ENCODE data around the gene CRACR2B.
A peak's percentile ranks its signal among the peaks of the same experiment; 100 is the strongest.

DNA sequence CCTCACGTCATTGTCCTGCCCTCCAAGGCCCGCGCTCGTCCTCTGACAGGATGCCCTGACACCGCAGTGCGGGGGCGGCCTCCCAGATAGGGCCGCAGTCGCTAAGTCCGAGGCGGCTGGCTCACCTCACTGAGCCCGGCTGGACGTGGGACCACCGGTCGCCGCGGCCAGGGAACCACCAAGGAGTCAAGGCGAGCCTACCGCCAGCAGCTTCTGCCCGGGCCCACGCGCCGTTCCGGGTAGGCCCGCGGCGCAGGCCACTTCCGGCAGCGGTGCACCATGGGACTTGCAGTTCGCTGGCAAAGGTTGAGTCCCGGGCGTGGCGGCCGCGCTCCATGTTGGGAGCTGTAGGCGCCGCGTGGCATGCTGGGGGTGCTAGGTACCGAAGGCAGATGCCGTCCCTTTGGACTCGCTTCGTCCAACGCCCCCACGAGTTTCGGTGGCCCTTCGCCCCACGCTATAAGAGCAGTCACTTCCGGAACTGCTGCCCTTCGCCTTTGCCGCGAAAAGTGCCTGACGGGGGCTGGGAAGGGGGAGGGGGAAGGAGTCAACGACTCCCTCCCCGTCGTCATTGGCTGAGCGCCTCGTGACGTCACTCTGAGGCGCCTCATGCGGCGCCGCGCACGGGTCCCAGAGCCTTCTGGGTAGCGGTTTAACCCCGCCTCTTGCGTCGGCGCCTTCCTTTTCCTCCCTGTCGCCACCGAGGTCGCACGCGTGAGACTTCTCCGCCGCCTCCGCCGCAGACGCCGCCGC, 18.3 kb upstream of the CRACR2B start, which contains the start of gene RPLP2:
- TF ChIP-seq CTCF (IDR thresholded peaks at IDR 0.05), result no peak
- peak; percentile 90 for TF ChIP-seq POLR2A (IDR thresholded peaks at IDR 0.05)
- peak; percentile 96 to 99 (median 97) for TF ChIP-seq POLR2AphosphoS5 (IDR thresholded peaks at IDR 0.05)
- peak; percentile 29 for TF ChIP-seq EP300 (IDR thresholded peaks at IDR 0.05; ENCODE audit: low read depth)

Data from transverse colon (tissue), 4 donors.